HG02943 (cell line): Measurements from ENCODE around the gene ATP8A1.
A peak's percentile ranks its signal among the peaks of the same experiment; 100 is the strongest.
"Not testable (repeated sequence)": the region's sequence is repeated elsewhere in the genome, so short reads cannot be mapped to it uniquely, and the experiment has no call there.

Experiments
- ATAC-seq: cut with Tn5 transposase; IDR thresholded peaks from one replicate; pipeline ENCODE4 v1.9.1; 2021; ENCODE audit warnings: mild to moderate bottlenecking, low read depth, moderate library complexity; ENCODE audit not compliant: unreplicated experiment

ATP8A1 gene

GRCh38 chr4:42480717-42481116 lies 176.2 kb downstream of the ATP8A1 start:
- no peak for ATAC-seq

GRCh38 chr4:42480281-42480680 lies 176.6 kb downstream of the ATP8A1 start:
- ATAC-seq, result no peak

DNA sequence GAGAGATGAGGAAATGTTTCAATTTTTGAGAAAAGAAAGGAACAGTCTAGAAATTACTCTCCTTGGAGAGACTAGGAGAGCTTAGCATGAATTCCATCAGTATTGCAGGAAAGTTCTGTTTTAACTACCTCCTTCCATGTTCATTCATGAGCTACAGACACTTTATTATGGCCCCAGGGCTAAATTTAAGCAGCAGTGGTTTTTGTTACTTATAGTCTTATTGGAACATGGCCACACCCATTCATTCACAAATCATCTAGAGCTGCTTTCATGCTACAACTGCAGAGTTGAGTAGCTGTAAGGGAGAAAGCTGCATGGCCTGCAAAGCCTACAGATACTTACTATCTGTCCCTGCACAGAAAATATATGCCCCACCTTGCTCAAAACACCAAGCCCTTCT lies 178.0 kb downstream of the ATP8A1 start:
- no peak for ATAC-seq

DNA sequence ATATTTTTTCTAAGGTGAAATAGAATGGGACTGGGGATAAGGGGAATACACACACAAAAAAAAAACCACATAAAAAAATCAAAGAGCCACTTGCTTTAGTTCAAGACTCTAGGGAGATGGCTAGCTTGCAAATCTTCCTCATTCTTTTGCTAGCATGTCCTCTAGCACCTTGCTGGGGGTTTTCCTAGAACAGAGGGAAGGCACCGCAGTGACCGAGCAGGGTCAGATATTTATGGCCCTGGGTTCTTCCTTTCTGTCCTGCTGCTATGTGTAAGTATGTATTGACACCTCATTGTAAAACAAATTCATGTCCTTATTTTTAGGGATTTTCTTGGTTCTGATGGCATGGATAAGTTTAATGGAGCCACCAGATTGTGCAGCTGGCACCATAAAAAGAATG lies 178.4 kb downstream of the ATP8A1 start:
- no peak for ATAC-seq

DNA sequence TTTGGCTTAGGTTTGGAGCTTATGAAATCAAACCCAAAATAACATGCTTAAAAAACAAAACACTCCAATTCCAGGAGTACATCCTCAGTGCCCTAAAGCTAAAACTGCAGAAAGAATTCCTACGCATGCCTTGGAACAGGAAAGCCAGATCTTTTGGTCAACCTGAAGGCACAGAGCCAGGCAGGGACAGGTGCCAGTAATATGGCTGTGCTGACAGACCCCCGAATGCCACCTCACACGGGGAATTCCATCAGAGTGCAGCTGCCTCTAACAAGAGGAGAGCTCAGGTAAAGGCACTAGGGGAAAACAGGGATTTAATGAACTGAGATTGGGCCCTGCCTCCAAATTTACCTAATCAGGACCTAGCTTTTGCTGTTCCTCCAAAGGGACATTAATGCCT lies 182.5 kb downstream of the ATP8A1 start:
- no peak for ATAC-seq

DNA sequence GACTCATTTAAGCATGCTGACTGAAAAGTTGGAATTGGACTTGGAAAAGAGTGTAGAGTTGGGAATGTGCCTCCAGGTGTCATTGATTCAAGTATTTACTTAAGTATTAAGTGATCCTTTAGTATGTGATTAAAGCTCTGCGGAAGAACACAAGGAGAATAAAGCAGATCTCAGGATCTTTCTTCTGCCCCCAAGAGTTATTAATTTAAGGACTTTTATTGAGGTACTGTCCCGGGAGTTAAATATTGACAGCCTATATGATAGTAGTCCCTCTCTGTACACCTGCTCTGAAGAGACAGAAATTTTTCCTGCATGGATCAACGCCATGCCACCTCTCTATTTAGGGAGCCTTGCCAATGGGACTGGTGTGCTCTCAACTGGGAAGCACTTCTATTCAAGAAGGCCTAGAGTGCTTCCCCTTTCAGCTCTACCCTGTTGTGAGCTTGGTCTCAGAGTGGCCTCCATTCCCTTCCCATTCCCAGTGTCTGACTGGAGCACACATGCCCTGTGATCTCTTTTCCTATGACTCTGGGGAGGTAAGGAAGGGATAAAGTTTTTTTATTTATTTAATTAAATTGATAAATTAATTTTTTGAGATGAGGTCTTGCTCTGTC lies 183.7 kb downstream of the ATP8A1 start:
- ATAC-seq, result no peak

DNA sequence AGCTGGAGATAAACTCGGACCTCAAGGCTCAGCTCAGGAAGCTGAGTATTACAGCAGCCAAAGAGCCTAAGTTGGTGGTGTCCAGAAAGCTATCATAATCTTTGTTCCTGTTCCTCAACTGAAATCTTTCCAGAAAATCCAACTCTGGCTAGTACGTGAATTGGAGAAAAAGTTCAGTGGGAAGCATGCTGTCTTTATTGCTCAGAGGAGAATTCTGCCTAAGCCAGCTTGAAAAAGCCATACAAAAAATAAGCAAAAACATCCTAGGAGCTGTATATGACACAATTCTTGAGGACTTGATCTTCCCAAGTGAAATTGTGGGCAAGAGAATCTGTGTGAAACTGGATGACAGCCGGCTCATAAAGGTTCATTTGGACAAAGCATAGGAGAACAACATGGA lies 185.0 kb downstream of the ATP8A1 start:
- no peak for ATAC-seq

GRCh38 chr4:42470023-42470422 lies 186.9 kb downstream of the ATP8A1 start:
- no peak for ATAC-seq

- ATAC-seq, result not testable (repeated sequence)
These were observed 189.1 kb downstream of the ATP8A1 start for GRCh38 chr4:42467777-42468176.

DNA sequence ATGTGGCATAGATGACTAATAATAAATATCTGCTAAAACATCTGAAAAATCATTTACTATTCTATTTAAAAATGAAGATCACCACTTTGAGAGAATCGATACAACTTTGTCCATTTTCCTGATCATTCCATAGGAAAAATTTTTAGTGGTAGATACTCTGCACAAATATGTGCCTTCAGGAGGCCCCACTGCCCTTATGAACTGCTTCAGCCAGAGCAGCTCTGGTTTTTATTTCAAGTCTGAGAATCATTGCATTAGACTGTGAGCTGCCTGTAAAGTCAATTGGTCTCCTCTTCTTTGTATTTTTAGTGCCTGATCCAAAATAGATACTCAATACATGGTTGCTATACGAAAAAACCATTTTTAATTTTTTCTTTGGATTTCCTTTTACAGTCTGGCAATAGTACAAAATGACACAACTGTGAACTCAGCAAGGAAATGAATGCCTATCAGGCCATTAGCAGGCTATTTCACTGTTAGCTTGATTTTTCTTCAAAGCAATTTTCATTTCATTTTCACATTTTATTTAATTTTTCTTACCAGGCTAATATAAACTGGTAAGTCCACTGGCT lies 190.5 kb downstream of the ATP8A1 start:
- ATAC-seq, result no peak

GRCh38 chr4:42464550-42465094 lies 192.3 kb downstream of the ATP8A1 start:
- no peak for ATAC-seq

DNA sequence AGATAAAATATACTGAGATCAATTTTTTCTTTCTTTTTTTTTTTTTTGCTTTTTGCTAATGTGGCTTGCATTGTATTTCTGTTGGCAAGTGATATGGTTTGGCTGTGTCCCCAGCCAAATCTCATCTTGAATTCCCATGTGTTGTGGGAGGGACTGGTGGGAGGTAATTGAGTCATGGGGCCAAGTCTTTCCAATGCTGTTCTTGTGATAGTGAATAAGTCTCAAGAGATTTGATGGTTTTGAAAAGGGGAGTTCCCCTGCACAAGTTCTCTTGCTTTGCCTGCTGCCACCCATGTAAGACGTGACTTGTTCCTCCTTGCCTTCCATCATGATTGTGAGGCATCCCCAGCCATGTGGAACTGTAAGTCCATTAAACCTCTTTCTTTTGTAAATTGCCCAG lies 195.7 kb downstream of the ATP8A1 start:
- ATAC-seq, result not testable (repeated sequence)

- ATAC-seq, result peak; percentile 94
These were observed 196.9 kb downstream of the ATP8A1 start for GRCh38 chr4:42460043-42460442.

- no peak for ATAC-seq
These were observed 198.2 kb downstream of the ATP8A1 start for GRCh38 chr4:42458657-42459056.

GRCh38 chr4:42454755-42455420 lies 202.0 kb downstream of the ATP8A1 start:
- no peak for ATAC-seq

DNA sequence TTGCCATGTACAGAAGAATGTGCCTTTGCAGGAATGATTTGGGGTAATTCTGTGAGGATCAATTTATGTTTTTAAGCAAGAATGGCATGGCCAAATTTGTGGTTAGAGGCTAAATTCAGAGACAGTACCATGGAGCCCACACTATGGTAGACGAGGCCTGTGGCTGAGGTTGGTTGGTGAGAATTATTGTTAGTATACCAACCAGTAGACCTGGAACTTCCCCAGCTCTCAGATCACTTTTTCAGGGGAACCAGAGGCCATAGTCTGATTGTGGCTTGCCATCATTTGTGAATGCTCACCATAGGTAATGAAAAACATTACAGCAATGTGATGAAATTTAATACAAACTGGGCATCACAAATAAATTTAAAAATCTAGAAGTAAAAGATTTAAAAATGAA lies 203.3 kb downstream of the ATP8A1 start:
- ATAC-seq, result peak; percentile 78

- ATAC-seq, result peak; percentile 70
These were observed 204.1 kb downstream of the ATP8A1 start for GRCh38 chr4:42452823-42453222.

GRCh38 chr4:42446823-42447222 lies 210.1 kb downstream of the ATP8A1 start:
- no peak for ATAC-seq

DNA sequence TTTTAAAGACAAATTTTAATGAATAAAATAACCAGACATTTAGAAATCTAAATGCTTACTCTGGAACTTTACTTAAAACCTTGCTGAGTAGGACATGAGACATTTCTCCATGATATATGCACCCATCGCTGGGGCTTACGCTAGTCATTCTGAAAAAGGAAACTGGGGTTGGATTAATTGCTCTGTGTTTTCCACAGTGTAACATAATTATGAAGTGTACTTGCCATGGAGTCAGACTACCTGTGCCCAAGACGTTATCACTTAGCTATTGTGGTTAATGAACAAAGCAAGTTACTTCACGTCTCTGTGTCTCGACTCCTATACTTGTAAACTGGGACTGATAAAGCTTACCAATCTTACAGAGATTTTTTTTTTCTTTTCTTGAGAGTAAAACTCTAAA lies 211.9 kb downstream of the ATP8A1 start:
- no peak for ATAC-seq

DNA sequence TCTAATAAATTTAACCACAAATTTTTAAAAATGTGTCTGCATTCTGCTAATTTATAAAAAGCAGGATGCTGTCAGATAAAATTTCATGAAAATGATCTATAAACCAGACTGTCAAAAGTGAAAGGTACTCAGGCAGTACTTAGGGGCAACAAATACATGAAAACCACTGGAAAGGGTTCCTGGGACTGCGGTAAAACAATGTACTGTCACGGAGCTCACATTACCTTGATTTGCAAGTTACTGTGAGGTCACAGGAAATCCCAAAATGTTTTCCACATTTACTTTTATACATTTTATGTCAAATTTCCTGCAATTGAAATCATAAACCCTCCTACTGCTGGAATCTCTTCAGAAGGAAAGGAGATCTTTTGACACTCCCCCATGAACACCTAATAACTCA lies 214.3 kb downstream of the ATP8A1 start:
- ATAC-seq, result no peak

GRCh38 chr4:42440083-42440482 lies 216.8 kb downstream of the ATP8A1 start:
- no peak for ATAC-seq
